GM10847 (cell line): ENCODE measurements around the gene NSDHL.

ENCODE experiments used
- POLR2A ChIP-seq: IDR thresholded peaks from 2 replicates; pipeline ENCODE4 v1.6.1; 2011; ENCODE audit not compliant: insufficient read length; ENCODE audit errors: extremely low read depth

Gene NSDHL

DNA sequence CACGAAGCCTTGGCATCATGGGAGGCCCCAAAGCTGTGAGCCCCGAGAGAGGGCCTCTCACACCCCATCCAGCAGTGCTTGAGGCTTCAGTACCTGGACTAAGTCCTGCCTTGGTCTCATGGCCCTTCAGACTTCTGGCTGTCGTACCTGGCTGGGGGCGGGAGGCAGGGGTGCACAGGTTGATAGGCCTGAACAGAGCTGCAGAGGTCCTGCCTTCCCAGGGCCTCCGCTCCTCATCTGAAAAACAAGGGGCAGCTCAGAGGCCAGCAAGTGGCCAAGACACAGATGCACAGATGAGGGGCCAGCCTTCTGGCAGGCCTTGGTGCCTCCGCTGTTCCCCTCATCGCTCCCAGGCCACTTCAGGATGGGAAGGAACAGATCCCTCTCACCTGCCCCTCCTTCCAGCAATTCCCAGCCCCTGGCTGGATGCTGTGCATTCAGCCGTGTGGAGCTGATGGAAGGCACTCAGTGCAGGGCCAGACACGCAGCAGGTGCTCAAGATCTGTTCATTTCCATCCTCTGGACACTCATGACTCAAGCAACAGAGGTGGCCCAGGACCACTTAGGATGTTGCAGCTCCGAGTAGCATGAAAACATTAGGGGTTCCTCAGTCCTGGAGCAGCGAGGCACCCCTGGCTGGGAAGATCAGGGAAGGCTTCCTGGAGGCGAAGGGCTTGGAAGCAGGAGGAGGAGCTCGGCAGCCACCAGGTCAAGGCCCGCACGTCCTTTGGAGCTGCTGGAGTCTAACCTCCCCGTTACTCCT is 68.4 kb downstream of the NSDHL start:
- TF ChIP-seq POLR2A: no peak

DNA sequence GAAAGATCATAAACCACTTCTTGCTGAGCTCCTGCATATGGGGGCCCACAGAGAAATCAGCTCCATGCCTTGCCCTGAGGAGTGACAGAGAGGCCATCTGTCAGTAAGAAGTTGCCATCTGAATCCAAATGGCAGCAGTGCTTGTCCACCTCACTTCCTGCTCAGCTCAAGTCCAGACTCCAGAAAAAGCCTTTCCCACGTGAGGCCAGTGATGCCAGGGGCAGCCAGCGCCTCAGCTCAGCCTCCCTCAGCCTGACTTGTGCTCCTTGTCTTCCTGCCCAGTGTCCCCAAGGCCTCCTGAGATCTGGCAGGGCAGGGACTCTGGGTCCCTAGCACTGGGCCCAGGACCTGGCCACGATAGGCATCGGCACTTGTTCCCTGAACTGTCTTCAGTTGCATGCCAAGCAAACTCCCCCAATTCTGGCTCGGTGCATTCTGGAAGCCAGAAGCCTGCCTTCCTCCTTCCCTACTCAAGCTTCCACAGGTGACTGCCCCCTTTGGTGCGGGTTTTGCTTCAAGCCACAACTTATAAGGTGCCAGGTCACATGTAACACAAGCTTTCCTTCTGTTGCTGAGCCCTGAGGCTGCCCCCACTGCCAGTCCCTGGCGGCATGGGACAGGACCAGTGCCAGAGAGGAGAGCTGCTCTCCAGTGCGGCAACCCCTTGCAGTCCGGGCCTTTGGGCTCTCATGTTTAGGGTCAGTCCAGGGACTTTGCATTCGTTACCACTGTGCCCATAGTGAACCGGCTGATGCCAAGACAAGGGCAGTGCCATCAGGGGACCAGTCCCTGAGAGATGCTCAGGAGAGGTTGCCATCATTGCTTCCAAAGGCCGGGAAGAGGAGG is 69.2 kb downstream of the NSDHL start:
- TF ChIP-seq POLR2A: no peak

DNA sequence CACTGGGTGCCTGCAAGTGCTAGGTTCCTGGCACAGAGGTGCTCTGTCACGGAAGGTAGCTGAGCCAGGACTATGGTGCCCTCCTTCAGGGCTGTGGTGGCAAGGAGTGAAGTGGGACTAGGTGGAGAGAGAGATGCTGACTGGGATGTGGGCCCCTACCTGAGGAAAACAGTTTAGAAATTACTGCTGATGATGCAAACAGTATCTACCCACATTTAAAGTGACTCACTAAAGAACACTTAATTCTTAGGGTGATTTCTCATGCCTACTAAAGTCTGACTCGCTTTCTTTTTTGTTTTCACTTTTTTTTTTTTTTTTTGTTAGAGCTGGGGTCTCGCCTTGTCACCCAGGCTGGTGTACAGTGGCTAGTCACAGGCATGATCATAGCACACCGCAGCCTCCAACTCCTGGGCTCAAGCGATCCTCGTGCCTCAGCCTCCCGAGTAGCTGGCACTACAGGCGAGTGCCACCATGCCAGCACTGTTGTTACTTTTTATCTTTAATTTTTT is 70.1 kb downstream of the NSDHL start:
- no peak for TF ChIP-seq POLR2A

DNA sequence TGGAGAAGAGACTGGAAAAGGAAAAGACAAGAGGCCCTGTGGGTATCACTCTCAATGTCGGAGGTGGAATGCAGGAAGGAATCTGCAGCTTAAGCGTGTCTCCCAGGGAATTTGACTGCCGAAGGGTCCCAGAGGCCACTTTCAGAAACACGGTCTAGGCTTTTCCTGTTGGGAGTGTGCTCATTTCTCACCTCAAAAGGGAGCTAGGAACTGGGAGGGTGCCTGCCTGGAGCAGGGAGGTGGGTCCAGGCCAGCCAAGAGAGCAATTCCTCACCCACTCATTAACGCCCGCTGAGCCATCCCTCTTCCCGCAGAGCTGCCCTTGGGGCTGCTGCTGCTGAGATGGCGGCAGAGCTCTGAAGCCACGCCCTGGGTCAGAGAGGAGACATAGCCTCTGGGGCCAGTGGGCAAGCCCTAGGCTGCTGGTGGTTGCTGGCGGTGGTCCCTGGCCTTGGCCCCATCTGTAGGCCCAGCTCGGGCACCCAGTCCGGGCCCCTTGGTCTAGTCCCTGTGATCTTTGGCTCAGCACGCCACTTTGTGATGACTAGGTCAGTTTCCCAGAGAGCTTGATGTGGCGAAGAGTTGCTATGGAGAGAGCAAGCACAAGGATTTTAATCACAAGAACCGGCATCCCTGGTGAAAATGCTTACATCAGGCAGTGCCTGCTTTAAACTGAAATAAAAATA is 71.1 kb downstream of the NSDHL start:
- no peak for TF ChIP-seq POLR2A

DNA sequence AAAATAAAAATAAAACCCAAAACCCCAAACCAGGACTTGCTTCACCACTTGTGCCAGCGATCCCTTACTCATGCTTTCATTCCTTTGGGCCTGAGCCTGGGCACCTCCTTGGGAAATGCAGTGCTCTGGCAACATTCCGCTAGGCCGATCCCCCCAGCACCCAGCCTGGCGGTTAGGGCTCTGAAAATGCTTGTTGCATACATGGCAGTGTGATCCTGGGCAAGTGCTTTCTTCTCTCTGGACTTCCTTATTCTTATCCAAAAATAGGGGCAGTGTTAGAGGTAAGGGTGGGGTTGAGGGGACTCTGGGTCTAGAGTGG is 71.6 kb downstream of the NSDHL start:
- no peak for TF ChIP-seq POLR2A

DNA sequence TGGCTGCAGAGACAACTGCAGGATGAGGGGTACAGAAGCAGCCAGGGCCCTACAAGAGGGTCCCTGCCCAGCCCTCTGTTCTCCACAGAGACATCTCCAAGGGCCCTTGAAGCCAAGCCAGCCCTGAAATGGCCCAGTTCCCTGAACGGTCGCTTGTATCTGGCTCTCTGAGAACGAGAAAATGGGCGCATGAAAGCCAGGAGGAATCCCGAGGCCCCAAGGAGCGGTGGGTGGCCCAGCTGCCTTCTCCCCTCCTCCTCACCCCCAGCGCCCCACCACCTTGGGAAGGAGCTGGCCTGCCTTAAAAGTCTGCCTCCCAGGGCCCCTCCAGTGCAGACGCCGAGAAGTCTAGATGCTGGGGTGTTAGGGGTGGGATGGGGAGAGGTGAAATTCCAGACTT is 72.7 kb downstream of the NSDHL start:
- no peak for TF ChIP-seq POLR2A

DNA sequence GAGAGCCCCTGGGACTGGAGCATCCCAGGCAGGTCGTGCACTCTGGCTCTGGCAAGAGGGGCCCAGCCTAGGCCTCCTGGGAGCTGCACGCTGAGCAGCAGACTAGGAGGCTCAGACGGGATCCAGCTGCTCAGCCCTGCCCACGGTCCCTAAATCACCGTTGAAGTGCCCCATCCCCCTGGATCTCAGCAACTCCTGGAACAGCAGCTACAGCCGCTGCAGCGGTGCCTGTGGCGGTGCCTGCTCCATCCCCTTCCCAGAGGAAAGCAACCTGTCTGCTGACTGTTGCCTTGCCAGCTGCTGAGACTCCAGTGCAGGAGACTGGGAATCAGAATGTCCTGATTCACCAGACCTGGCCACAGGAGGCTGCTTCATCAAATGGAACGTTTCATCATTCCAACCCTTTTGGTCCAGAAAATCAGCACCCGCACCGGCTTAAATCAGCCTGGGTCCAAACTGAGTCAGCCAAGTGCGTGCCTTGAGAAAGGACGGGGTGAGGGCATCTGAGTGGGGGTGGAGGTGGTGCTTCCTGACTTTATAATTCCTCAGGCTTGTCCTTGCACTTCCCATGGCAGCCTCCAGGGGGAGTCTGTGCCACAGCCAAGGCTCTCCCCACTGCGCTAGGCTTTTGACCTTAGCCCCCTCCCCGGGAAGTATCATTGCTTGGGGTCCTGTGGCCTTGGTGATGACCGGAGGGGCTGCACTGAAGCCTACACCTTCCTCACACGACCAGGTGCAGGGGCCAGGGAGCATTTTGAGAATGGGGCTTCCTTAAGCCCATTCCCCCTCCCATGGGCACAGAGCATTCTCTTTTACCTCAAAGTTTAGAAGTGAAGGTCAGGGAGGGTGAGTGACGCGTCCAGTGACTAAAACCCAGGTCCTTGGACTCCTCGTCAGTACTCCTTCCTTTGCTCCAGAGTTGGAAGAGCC is 73.6 kb downstream of the NSDHL start:
- no peak for TF ChIP-seq POLR2A

DNA sequence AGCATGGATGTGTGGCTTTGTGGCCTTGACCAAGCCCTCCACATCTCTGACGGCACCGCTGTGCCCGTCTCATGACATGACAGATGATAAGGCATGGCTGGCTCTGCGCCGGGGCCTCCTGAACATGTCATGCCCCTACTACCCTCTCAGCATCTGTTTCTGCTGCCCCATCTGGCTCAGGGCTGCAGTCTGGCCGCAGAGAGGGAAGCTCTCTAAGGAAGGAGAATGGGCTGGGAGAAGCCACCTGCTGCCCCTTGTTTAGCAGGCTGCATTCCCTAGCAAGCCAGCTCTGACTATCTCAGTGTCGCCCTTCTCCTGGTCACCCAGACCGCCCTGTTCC is 74.2 kb downstream of the NSDHL start:
- no peak for TF ChIP-seq POLR2A

DNA sequence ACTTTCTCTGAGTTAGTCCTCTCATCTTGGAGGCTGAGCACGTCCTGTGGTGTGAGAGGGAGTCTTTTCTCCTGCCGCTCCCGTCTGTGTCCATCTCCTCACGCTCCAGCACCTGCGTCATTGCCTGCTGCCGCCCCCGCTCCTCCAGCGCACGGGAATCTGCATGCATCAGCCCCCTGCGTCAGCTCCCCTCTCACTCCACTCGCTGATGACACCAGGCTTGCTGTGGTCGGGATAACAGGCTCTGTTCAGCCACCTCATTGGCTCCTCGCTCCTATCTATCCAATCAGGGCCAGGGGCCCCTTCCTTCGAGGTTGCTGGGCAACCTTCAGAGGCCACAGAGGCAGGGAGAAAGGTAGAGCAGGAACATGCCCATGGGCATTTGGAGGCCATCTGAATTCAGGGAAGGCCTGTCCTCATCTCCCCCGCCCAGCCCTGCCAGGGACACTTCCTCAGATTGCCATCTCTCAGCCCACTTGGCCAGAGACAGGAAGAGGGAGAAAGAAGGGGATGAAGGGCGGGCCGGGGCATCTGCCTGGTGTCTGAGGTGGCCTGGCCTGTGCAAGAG is 76.3 kb downstream of the NSDHL start:
- TF ChIP-seq POLR2A: no peak

DNA sequence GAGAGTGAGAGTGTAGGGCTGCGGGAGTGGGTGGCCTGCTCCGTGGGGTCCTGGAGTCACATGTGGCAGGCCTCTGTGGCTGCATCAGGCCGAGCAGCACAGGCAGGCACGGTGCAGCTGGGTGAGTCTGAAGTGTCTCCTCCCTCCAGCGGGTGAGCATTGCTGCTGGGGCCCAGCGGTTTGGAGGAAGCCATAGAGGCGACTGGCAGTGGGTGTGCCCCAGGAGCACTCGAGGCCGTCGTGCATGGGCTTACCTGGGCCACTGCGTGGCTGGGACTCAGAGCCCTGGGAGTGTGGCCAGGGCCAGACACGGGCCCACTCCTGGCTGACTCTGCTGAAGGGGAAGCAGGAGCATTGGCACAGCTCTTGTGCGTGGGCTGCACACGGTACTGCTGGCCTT is 77.6 kb downstream of the NSDHL start:
- TF ChIP-seq POLR2A: no peak

DNA sequence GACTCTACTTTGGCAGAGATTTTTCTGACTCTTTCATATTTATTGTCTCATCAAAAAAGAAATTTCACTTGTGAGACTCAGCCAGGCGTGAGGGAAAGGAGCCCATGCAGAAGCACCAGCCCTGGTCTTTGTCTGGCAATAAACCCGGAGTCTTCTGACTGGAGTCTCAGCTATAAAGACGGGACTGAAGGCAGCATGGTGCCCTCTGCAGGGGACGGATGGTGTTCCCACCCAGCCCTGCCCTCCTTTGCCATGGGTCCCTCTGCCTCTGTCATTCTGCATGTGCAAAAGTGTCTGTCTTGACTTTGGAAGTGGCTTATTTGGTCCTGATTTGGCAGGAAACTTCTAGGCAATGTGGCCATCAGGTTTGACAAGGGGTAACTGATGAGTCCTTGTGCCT is 81.2 kb downstream of the NSDHL start:
- no peak for TF ChIP-seq POLR2A

DNA sequence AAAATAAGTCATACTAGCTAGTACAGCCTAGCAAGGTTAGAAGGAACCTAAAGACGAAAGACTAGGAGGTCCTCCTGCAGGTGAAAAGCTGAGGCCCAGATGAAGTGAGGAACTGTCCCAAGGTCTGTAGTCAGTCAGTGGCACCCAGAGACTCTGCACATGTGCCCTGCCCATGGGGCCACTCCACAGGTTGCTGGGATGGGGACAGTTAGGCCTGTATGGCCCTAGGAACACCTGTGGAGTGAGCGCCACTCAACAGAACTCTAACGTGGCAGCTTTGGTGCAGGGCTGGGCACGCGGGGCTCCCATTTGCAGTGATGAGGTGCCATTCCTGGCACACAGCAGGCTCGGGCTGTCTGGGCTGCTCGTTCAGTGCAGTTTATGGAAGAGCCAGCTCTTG is 81.8 kb downstream of the NSDHL start:
- no peak for TF ChIP-seq POLR2A

DNA sequence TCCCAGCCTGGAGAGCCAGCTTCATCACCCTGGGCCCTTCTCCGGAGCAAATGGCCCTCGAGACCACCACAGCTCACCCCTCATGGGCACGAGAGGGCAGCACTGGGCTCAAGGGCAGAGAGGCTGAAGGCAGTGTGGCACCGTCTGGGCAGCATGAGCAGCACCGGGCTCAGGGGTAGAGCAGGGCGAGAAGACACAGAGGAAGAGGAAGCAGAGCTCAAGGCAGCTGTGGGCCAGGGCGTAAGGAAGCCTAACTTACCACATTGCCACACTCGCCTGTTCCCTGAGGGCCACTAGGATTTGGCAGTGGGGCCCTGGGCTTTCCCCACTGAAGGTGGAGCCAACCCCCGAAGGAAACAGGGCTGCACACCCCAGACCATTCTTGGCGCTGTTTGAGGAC is 82.5 kb downstream of the NSDHL start:
- TF ChIP-seq POLR2A: no peak

DNA sequence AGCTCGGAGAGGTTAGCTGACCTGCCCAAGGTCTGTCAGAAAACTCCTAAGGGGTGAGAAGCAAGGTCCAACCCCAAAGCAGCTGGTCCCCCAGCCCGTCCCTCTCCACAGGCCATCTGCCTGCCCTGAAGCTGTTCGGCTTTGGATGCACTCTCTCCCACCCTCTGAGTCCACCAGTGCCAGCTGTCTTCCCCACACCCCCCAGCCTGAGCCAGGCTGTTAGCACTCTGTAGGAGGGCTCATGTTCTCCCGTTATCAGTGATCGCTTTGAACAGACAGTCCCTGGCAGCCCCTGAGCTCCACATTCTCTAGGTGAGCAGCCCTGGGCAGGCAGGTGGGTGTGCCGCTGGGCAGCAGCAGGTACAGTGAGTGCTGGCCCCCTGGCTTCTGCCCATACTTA is 83.0 kb downstream of the NSDHL start:
- no peak for TF ChIP-seq POLR2A
